NK-92 (cell line): ENCODE measurements around the gene ARAF.

ENCODE experiments used
- DNase-seq: peaks from one replicate; lab custom pipeline; 2025; ENCODE audit not compliant: unreplicated experiment; lab: John Stamatoyannopoulos, UW

ARAF gene

DNA sequence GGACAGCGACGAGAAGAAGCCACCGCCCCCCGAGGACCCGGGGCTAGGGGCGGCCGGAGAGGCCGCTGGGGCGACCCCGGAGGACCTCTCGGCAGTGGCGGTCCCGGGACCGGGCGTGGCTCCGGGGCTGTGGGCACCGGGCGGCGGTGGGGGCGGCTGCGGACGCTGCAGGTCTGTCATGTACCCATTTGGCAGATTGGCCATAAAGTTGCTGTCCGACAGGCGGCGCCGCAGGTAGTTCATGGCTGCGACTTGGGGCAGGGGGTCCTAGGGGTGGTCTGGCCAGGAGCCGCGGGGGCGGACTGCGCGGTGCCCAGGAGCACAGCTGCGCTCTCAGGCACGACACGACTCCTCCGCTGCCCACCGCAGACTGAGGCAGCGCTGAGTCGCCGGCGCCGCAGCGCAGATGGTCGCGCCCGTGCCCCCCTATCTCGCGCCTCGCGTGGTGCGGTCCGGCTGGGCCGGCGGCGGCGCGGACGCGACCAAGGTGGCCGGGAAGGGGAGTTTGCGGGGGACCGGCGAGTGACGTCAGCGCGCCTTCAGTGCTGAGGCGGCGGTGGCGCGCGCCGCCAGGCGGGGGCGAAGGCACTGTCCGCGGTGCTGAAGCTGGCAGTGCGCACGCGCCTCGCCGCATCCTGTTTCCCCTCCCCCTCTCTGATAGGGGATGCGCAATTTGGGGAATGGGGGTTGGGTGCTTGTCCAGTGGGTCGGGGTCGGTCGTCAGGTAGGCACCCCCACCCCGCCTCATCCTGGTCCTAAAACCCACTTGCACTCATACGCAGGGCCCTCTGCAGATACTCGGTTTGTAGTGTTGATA is 58.7 kb downstream of the ARAF start, which contains the start of gene SYN1:
TSS of gene SYN1 (minus strand) at position 372 of the 817 bp plus-strand sequence. CDS start at position 243, 129 bp downstream.
- DNase-seq: no peak

- no peak for DNase-seq
Measured at GRCh38 chrX:47620303-47620685, 59.3 kb downstream of the ARAF start.
